Medulla oblongata (tissue), 1 donor: Measurements from ENCODE around the gene GJD4.

Source experiments
- DNase-seq: peaks from one replicate; pipeline ENCODE4 v3.0.0-alpha.2; 2015; ENCODE audit errors: extremely low spot score

GJD4 gene

GRCh38 chr10:35626971-35627507 is 21.9 kb downstream of the GJD4 start:
- no peak for DNase-seq

GRCh38 chr10:35631404-35631803 is 26.3 kb downstream of the GJD4 start:
- DNase-seq, result no peak

- DNase-seq, result no peak
These were observed 26.9 kb downstream of the GJD4 start for GRCh38 chr10:35632027-35632426.

GRCh38 chr10:35633006-35633980 is 28.2 kb downstream of the GJD4 start:
- DNase-seq, result no peak

GRCh38 chr10:35635576-35635975 is 30.4 kb downstream of the GJD4 start:
- DNase-seq, result peak; percentile 87

DNA sequence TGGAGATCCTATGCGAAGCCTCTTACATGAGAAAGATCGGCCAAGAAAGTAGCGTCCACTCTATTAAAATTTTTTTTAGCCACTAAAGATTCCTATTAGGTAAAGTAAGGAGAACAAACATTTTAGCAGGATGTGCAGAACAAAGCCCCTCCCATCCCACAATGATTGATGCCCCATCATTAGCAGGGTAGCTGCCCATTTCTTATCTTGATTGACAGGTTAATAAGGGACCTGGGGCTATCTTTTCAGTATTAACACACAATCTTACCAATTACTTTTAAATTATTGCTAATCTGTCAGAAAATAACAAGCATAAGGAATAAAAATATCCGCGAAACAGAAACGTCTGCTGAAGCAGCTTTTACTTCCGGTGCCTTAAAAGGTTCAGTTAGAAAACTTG is 31.8 kb downstream of the GJD4 start:
- DNase-seq, result no peak

GRCh38 chr10:35637462-35637861 is 32.3 kb downstream of the GJD4 start:
- peak; percentile 8 for DNase-seq

DNA sequence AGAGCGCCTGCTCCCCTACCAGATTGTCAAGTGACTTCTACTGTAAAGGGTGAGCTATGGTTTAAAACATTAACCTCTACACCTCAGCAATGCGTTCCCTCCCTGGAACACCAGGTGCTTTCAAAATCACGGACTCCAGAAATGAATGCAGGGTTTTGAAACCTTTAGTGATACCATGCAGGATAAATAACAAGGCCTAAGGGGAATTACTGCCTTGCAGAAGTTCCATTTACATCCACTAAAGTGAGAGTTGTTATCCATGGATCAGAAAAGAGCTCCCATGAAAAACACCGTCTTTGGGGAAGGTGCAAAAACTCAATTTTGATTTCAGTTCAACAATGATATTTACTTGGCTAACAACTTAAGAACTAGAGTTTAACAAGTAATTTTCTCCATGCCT is 33.0 kb downstream of the GJD4 start:
- no peak for DNase-seq

DNA sequence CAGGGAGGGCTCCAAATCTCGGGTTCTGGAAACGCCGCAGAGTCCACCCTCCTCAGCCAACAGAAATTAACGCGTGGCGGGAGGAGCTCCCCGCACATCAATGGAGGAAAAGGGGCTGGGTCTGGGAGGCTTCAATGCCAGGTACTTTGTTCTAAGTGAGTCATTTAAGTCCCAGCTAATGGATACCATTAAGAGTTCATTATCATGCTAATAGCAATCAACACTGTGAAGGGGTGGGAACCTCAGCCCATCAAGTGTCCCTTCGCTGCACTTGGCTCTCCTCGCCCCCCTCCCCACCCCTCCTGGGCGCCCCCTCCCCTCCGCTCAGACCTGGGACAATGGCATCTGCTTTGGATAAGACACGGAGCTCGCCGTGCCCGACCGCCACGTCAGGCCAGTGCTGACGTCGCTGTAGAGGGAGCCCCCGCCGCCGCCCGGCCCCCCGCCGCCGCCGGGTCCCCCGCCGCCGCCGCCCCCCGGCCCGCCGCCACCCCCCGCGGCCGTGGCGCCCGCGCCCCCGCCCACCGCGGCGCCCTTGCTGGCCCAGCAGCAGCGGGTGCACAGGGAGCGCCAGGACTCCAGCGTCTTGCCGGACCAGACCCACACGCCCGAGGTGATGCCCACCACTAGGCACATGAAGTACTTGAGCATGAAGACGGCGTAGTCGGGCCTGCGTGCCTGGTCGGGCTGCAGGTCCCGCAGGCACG is 34.0 kb downstream of the GJD4 start:
- DNase-seq, result no peak

GRCh38 chr10:35639728-35640401 is 34.7 kb downstream of the GJD4 start:
- DNase-seq, result no peak

- DNase-seq, result peak; percentile 66
These were observed 35.3 kb downstream of the GJD4 start for GRCh38 chr10:35640474-35640873.

- peak; percentile 37 for DNase-seq
These were observed 36.0 kb downstream of the GJD4 start for GRCh38 chr10:35640951-35641675.

DNA sequence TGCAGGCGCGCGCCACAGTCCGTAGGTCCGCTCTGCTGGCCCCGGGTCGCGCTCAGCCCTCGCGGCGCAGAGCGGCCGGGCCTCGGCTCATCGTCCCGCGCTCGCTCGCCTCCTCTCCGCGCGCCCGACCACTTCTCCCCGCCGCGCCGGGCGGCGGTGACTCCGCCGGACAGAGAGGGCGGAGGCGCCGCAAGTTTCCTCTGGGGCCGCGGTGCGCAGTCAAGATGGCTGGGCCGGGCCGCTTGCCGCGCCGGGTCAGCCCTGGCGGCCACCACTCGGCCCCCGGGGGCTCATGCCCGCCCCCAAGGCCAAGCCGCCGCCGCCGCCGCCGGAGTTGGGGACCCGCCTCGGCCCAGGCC is 36.5 kb downstream of the GJD4 start:
- no peak for DNase-seq

DNA sequence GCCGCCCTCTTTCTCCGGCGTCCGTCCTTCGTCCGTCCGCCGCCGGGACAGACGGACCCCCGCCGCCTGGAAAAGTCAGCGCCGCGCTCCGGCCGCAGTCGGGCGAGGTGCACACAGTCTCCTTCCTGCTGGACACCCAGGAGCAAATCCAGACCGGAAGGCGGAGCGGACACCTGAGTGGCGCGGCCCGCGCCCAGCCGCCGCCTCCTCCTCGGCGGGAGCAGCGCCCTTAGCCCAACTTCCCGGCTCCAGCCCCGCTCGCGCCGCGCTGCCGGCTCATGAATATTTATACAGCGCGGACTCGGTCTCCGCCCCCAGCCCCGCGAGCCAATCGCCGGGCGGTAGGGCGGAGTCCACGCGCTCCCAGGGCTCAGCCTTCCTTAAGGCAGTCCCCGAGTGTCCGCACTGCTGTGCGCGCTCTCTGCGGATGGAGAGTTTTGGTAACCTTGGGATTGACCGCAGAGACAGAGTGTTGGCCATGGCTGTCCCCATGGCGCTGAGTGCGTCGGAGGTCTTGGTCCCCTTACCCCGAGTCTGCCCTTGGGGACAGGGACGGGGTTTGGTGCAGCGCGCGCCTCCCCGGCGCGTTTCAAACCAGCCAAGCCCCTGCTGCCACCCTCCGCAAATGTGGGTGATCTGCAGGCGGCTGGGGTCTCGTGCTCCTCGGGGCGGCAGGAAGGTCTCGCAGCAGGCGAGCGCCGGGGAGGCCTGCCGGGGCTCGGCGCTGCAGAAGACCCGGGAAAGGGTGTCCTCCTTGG is 37.1 kb downstream of the GJD4 start, which contains the start of gene FZD8:
Gene FZD8 (minus strand): TSS at position 262 of the 758 bp plus-strand sequence. CDS start 867 bp downstream, outside the sequence.
- DNase-seq, result peak; percentile 96

- no peak for DNase-seq
These were observed 37.6 kb downstream of the GJD4 start for GRCh38 chr10:35642793-35643114.

- peak; percentile 68 for DNase-seq
These were observed 38.3 kb downstream of the GJD4 start for GRCh38 chr10:35643151-35644049.

DNA sequence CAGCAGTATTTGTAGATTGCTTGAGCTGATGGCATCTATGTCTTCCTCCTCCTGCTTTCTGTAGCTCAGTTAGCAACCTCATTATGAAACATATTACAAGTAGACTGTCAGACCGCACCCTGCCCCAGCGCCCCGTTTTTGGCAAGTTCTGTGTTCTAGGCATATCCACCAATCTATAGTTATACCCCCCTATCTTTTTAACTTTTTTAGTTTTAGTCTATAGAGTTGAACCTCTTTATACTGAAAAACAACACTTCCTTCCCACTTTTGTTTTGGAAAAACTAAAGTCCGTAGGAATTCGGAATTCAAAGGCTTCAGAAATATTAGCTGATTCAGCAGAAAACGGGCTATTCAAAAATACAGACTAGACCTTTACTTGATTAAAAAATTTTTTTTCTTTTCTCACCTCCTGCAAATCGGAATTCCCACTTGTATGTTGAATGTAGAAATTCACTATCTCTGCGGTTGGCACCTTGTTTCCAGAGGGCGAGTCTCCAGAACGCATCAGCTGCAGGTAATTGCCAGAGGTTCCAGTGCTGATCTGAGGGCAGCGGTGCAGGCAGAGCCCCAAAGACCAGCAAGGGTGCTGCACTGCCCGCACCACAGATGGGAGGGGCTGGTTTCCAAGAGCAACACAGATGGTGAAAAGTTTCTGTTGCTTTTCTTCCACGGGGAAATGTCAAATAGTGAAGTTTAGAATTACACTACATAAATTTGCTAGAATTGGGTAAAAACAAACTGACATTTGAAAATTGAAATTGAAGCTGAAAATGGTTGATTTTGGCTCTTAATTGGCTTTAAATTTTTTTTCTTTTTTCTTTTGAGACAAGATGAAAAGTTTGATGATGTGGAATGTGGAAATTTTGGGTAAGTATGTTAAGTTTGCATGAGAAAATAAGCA is 39.2 kb downstream of the GJD4 start:
- DNase-seq, result peak; percentile 18

DNA sequence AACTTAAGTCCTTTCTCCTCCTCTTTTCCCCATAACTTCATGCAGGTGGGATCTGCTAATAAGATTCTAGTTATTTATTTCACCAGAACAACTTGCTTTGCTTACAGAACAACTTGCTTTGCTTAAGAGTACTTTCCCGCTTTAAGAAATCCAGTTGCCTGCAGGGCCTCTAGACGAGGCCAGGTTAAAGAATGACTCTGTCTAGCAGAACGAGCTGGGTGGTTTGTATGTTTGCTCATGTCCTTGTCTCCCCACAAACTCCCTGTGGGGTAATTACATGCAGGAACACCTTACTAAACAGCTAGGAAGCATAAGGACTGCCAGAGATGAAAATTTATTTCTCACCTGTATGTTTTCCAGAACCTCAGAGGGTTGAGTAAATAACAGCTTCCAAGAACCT is 45.8 kb downstream of the GJD4 start:
- no peak for DNase-seq

DNA sequence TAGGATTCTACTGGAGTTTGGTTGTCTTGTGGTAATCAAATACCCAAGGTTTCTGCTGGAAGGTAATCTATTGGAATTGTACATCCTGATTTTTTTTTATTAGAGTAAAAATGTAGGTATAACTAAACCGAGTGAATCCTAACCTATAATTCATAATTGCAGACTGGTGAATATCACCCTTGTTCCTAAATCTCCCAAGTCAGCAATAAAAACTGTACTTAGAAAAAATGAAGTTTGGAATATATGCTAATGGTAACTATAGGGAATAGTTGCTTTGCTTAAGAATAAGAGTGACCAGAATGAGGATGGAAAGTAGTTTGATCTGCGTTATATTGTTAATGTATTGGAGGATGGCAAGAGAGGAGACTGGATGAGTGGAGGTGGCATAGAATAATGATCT is 47.7 kb downstream of the GJD4 start:
- no peak for DNase-seq
